ENCODE data around the gene OR6C2.

GRCh38 chr12:55396326-55396725 is 47.5 kb upstream of the OR6C2 start:
- TF ChIP-seq CTCF (IDR thresholded peaks at IDR 0.05): no peak
- no peak for TF ChIP-seq ZFX (IDR thresholded peaks at IDR 0.05; ENCODE audit: borderline replicate concordance)

Data from 22Rv1 (cell line).